ENCODE data around the gene NELFCD.

NELFCD gene

DNA sequence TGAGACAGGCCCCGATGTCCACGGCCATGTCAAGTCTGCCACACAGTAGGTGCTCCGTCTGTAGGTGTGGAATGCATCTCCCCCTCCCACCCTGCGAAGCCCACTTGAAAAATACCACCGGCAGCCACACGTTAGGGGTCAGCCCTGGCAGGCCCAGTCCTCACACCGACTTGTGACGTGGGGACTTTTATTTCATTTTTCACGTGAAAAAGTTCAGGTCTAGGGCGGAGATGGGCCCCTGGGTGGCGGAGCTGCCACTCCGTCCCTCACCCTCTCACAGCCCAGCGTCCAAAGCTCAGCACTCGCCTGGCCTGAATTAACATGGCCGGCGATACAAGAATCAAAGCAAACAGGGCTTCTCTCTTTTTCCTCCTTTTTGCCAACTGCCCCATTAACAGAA lies 34.4 kb downstream of the NELFCD start:
- TF ChIP-seq CTCF (IDR thresholded peaks at IDR 0.05; ENCODE audit: insufficient read depth, low read length, poor library complexity, severe bottlenecking), result no peak
- TF ChIP-seq EZH2phosphoT487 (conservative IDR thresholded peaks at IDR 0.05; ENCODE audit: low read length), result no peak
- no peaks in the 10 kb centered on the region for H4K20me1 ChIP-seq (ENCODE audit: low read depth, low read length)
- no peak overlapping the region for H3K9ac ChIP-seq (ENCODE audit: low read length)
- H3K36me3 ChIP-seq (ENCODE audit: low read length), result no peaks in the 10 kb centered on the region
- no peaks in the 10 kb centered on the region for H3K9me3 ChIP-seq (ENCODE audit: insufficient read depth, low read length)
- no peaks in the 10 kb centered on the region for H3K79me2 ChIP-seq (ENCODE audit: insufficient read depth, low read length)
- H2AFZ ChIP-seq (ENCODE audit: low read depth, low read length, severe bottlenecking), result no peak overlapping the region
- no peaks in the 10 kb centered on the region for H3K9me2 ChIP-seq (replicated peaks; ENCODE audit: insufficient read depth, low read length)
- H3K4me3 ChIP-seq (ENCODE audit: insufficient read depth, low read length, poor library complexity, severe bottlenecking), result no peak overlapping the region
- H3K27me3 ChIP-seq (ENCODE audit: low read length), result no peaks in the 10 kb centered on the region
- no peak overlapping the region for H3K4me2 ChIP-seq (ENCODE audit: low read depth, low read length, poor library complexity, severe bottlenecking)
- no peaks in the 10 kb centered on the region for H3F3A ChIP-seq (ENCODE audit: insufficient read depth)
- H3K27ac ChIP-seq (ENCODE audit: low read depth, low read length), result no peak overlapping the region

DNA sequence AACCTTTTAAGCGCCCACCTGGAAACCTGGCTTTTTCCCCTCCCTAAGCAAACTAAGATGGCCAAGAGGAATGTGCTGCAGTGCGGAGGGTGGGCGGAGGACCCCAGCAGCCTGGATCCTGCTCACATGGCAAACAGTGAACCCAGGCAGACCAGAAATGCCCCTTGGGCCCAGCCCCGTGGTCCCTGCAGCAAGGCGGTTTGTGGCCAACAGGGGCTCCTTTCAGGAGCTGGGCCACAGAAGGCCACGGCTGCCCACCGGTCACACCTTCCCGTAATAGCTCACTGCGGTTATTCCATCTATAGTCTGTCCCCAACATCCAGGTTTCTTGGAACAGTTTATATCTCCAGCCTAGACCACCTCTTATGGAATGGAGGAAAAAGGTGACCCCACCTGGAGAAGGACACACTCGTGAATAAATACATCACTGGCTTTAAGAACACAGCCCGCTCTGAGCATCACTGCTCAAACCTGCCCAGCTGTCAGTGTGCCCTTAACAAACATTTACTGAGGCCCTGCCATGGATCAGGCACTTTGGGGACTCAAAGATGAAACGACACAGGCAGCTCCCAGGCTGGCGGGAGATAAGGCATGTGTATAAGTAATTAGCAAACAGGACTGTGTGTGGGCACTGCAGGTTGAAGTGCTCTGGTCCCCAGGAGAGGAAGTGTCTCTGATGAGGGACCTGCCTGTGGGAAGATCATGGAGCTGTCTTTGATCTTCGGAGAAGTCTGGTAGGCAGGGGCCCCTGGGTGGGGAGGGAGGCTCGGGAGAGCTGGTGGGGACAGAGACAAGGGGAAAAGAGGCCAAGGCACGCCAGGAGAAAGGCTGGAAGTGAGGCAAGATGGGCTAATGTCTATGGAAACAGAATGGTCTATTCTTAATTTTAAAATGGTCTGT lies 35.0 kb downstream of the NELFCD start:
- H3K9ac ChIP-seq (ENCODE audit: low read length), result peak overlapping the region; percentile 15; the same call in 1 of the 2 replicates
- no peaks in the 10 kb centered on the region for H3K9me2 ChIP-seq (replicated peaks; ENCODE audit: insufficient read depth, low read length)
- no peak overlapping the region for H3K4me3 ChIP-seq (ENCODE audit: insufficient read depth, low read length, poor library complexity, severe bottlenecking)
- peaks cover 6% of the 10 kb centered on the region; the same call in 1 of the 2 replicates for H3F3A ChIP-seq (ENCODE audit: insufficient read depth)
- H3K27ac ChIP-seq (ENCODE audit: low read depth, low read length), result no peak overlapping the region
- H3K9me3 ChIP-seq (ENCODE audit: insufficient read depth, low read length), result no peaks in the 10 kb centered on the region
- H3K4me2 ChIP-seq (ENCODE audit: low read depth, low read length, poor library complexity, severe bottlenecking), result peak overlapping the region; percentile 29
- no peaks in the 10 kb centered on the region for H3K79me2 ChIP-seq (ENCODE audit: insufficient read depth, low read length)
- no peaks in the 10 kb centered on the region for H3K36me3 ChIP-seq (ENCODE audit: low read length)
- no peak for TF ChIP-seq EZH2phosphoT487 (conservative IDR thresholded peaks at IDR 0.05; ENCODE audit: low read length)
- no peak for TF ChIP-seq CTCF (IDR thresholded peaks at IDR 0.05; ENCODE audit: insufficient read depth, low read length, poor library complexity, severe bottlenecking)
- peak overlapping the region; percentile 28 for H2AFZ ChIP-seq (ENCODE audit: low read depth, low read length, severe bottlenecking)
- no peaks in the 10 kb centered on the region for H4K20me1 ChIP-seq (ENCODE audit: low read depth, low read length)
- H3K27me3 ChIP-seq (ENCODE audit: low read length), result no peaks in the 10 kb centered on the region

GRCh38 chr20:59016795-59017492 lies 35.9 kb downstream of the NELFCD start:
- no peaks in the 10 kb centered on the region for H3K9me2 ChIP-seq (replicated peaks; ENCODE audit: insufficient read depth, low read length)
- no peak for TF ChIP-seq EZH2phosphoT487 (conservative IDR thresholded peaks at IDR 0.05; ENCODE audit: low read length)
- TF ChIP-seq CTCF (IDR thresholded peaks at IDR 0.05; ENCODE audit: insufficient read depth, low read length, poor library complexity, severe bottlenecking), result no peak
- no peaks in the 10 kb centered on the region for H3K27me3 ChIP-seq (ENCODE audit: low read length)
- H3K36me3 ChIP-seq (ENCODE audit: low read length), result no peaks in the 10 kb centered on the region
- H3K79me2 ChIP-seq (ENCODE audit: insufficient read depth, low read length), result no peaks in the 10 kb centered on the region
- no peaks in the 10 kb centered on the region for H4K20me1 ChIP-seq (ENCODE audit: low read depth, low read length)
- H3K4me2 ChIP-seq (ENCODE audit: low read depth, low read length, poor library complexity, severe bottlenecking), result peak overlapping the region; percentile 29
- H3K9me3 ChIP-seq (ENCODE audit: insufficient read depth, low read length), result no peaks in the 10 kb centered on the region
- peak overlapping the region; percentile 48 for H3K27ac ChIP-seq (ENCODE audit: low read depth, low read length)
- no peak overlapping the region for H3K9ac ChIP-seq (ENCODE audit: low read length)
- H3F3A ChIP-seq (ENCODE audit: insufficient read depth), result peaks cover 11% of the 10 kb centered on the region
- H2AFZ ChIP-seq (ENCODE audit: low read depth, low read length, severe bottlenecking), result no peak overlapping the region
- no peak overlapping the region for H3K4me3 ChIP-seq (ENCODE audit: insufficient read depth, low read length, poor library complexity, severe bottlenecking)

All from SU-DHL-6 (cell line).